PC-9 (cell line): ENCODE measurements around the gene GCK.

Experiments
- EZH2 ChIP-seq: fragments of 200-600 bp; sonication (generic); IDR thresholded peaks from 2 replicates; pipeline ENCODE4 v1.8.0; 2017; ENCODE audit warnings: antibody characterized with exemption, low read depth
- TF ChIP-seq, protein P1 (sequence below): fragments of 200-600 bp; sonication (generic); conservative IDR thresholded peaks from 2 replicates; pipeline ENCODE4 v1.6.1; 2017; ENCODE audit warnings: mixed run types, antibody characterized with exemption, mild to moderate bottlenecking, moderate library complexity

DNA sequence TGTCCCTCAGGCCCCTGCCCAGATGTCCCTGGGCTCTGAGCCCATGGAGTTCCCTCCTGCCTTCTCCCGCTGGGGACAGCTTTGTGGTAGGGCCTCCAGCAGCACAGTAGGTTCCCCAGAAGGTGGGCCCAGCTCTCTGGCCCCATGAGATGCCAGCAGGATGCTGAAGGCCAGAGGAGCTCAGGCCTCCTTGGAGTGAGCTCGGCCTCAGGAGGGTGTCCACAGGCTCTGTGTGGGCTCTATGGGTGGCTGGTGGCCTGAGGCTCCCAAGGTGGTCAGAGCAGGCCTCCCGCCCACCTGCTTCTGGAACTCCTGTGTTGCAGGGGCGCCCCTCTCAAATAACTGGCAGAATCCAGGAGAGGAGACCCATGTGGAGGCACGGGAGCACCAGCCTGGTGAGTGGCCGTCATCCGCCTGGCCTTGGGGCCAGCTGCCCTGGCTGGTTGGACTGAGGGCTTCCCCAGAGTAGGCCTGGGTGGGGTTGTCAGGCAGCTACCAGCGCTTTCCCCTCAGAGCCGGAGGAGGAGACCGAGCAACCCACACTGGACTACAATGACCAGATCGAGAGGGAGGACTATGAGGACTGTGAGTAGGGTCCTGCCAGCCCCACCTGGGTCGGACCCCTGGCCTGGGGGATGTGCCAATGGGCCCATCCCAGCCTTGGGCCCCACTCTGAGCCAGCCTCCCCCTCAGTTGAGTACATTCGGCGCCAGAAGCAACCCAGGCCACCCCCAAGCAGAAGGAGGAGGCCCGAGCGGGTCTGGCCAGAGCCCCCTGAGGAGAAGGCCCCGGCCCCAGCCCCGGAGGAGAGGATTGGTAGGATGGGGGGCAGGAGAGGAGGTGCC is 81.9 kb downstream of the GCK start:
- TF ChIP-seq, protein P1, sequence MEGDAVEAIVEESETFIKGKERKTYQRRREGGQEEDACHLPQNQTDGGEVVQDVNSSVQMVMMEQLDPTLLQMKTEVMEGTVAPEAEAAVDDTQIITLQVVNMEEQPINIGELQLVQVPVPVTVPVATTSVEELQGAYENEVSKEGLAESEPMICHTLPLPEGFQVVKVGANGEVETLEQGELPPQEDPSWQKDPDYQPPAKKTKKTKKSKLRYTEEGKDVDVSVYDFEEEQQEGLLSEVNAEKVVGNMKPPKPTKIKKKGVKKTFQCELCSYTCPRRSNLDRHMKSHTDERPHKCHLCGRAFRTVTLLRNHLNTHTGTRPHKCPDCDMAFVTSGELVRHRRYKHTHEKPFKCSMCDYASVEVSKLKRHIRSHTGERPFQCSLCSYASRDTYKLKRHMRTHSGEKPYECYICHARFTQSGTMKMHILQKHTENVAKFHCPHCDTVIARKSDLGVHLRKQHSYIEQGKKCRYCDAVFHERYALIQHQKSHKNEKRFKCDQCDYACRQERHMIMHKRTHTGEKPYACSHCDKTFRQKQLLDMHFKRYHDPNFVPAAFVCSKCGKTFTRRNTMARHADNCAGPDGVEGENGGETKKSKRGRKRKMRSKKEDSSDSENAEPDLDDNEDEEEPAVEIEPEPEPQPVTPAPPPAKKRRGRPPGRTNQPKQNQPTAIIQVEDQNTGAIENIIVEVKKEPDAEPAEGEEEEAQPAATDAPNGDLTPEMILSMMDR, result no peak
- no peak for TF ChIP-seq EZH2
